AG04449 (cell line): ENCODE measurements around the gene DVL2.

Experiments
- CTCF ChIA-PET: fragments of 350-600 bp; formaldehyde crosslinking; extraction: SDS; loops from one replicate; lab custom pipeline; 2021; ENCODE audit warnings: antibody characterized with exemption; lab: Yijun Ruan, JAX
- POLR2A ChIA-PET: fragments of 400-600, 350-600 bp; formaldehyde crosslinking; extraction: SDS; loops from one replicate; lab custom pipeline; 2020; ENCODE audit warnings: antibody characterized with exemption, inconsistent platforms; lab: Yijun Ruan, JAX
- DNase-seq: peaks from one replicate; pipeline ENCODE4 v3.0.0-alpha.2; 2010; ENCODE audit warnings: low read depth, low spot score
- H3K4me3 ChIP-seq: 2 replicates; pipeline ENCODE4 v1.5.1; 2011; ENCODE audit warnings: low read depth, mild to moderate bottlenecking, control low read depth, low read length
- TF ChIP-seq, protein P1 (sequence below): IDR thresholded peaks from one replicate; pipeline ENCODE4 v1.5.1; 2011; ENCODE audit warnings: mild to moderate bottlenecking, moderate library complexity, low read length, control low read depth, inconsistent platforms; ENCODE audit not compliant: insufficient read depth; ENCODE audit errors: missing control alignments

DVL2 gene

DNA sequence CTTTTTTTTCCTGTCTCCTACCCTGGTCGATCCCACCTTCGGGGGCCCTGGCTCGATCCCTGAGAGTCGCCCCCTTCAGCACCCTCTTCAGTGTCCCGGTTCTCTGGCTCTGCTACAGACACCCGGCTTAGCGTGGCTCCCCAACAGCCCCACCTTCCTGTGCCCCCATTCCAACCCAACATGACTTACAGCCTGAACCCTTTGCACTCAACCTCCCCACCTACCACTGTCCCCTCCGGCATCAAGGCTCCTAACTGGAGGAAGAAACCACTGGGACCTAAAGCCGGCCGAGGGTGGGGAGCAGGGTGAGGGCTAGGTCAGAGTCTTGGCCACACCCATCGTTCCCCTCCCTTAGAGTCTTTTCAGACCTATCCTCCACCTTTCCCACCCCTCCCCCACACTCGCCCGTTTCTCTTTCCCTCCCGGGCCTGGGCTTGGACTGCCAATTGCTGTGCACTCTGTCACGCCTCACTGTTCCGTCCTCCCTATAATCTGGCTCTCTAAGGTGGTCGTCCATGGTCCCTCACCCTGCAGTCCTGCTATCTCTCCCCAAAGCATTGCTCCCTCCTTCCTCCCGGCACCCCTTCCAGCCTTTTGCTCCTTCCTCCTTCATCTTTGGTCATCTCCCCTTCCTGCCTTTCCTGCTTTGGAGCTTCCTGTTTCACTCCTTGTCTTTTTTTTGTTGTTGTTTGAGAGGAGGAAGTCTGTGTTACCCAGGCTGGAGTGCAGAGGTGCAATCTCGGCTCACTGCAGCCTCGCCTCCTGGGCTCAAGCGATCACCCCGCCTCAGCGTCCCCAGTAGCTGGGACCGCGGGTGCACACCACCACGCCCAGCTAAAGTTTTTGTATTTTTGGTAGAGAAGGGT lies 28.9 kb upstream of the DVL2 start:
- CTCF ChIA-PET: interaction anchor here (1.3 to 5.3 kb wide), 4 partner anchors 9 to 33 kb away, joined by 3 to 29 read pairs (median 10); partner anchors contain the start of gene SLC2A4
- DNase-seq: no peak
- TF ChIP-seq, protein P1, sequence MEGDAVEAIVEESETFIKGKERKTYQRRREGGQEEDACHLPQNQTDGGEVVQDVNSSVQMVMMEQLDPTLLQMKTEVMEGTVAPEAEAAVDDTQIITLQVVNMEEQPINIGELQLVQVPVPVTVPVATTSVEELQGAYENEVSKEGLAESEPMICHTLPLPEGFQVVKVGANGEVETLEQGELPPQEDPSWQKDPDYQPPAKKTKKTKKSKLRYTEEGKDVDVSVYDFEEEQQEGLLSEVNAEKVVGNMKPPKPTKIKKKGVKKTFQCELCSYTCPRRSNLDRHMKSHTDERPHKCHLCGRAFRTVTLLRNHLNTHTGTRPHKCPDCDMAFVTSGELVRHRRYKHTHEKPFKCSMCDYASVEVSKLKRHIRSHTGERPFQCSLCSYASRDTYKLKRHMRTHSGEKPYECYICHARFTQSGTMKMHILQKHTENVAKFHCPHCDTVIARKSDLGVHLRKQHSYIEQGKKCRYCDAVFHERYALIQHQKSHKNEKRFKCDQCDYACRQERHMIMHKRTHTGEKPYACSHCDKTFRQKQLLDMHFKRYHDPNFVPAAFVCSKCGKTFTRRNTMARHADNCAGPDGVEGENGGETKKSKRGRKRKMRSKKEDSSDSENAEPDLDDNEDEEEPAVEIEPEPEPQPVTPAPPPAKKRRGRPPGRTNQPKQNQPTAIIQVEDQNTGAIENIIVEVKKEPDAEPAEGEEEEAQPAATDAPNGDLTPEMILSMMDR: no peak
- H3K4me3 ChIP-seq: no peak overlapping the region
- POLR2A ChIA-PET: no interaction called here

DNA sequence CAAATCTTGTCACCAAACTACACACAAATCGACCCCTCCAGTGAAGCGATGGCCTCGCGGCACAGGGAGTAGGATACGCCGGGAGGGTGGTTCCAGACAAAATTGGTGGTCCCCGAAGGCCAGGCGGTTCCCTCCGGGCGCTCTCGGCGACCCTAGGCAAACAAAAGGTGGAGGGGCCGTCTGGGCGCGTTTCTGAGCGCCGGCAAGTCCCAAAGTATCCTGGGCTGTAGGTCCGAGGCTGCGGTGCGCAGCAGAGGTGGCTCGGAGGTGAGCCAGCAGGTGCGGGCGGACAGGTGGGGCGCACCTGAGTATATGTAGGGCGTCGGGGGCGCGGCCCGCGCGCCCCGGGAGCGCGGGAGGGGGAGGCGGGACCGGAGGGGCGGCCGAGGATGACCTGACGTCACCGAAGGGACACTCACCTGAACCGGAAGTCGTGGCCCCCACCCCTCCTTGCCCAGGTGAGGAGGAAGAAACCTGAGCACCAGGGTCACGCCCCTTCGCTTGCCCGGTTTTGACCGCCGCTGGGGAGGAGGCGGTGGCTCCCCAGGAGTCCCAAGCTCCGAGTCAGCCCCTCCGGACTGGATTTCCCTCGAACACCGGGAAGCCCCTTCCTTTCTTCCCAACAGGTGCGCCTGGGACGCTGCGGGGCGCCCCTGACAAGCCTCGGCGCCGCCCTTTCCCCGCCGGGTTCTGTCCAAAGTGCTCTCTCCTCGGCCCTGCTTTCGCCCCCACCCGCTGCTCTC lies 28.0 kb upstream of the DVL2 start, which contains the start of gene CLDN7:
Gene CLDN7 (minus strand): TSS at position 287 of the 743 bp plus-strand sequence. CDS start 435 bp downstream, outside the sequence.
- TF ChIP-seq, protein P1: no peak
- DNase-seq: no peak
- CTCF ChIA-PET: no interaction called here
- POLR2A ChIA-PET: no interaction called here
- H3K4me3 ChIP-seq: peak within 1 kb of the TSS; percentile 48

DNA sequence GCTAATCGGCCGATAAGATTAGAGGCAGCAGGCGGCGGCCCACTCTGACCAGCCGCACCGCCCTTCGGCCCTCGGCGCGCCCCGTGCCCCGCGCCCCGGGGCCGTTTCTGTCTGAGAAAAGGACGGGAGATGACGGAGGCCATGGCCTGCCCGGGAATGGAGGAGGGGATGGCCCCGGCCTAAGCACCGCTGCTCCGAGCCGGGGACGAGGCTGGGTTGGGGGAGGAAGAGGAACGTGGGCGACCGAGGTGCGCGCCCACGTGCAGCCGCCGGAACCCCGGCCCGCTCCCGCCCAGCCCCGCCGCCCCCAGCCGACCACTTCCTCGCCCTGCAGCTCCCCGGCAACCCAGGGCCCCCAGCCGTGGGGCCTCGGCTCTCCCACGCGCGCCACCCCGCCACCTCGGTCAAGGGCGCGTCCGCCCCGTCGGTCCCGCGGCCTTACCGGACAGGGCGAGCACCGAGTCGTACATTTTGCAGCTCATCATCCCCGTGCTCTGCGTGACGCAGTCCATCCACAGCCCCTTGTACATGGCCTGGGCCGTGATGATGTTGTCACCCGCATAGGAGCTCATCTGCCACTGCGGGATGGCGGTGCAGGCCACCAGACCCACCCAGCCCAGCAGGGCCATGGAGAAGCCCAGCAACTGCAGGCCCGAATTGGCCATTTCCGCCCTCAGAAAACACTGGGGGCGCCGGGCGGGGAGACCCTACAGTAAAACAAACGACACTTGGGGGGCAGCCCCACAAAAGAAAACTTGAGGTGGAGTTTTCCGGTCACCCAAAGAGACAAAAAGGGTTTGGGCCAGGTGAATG lies 27.3 kb upstream of the DVL2 start:
- TF ChIP-seq, protein P1: no peak
- POLR2A ChIA-PET: interaction anchor here (0.6 kb wide), 1 partner anchor 143 kb away, joined by 4 read pairs; no protein-coding TSS in a partner anchor

DNA sequence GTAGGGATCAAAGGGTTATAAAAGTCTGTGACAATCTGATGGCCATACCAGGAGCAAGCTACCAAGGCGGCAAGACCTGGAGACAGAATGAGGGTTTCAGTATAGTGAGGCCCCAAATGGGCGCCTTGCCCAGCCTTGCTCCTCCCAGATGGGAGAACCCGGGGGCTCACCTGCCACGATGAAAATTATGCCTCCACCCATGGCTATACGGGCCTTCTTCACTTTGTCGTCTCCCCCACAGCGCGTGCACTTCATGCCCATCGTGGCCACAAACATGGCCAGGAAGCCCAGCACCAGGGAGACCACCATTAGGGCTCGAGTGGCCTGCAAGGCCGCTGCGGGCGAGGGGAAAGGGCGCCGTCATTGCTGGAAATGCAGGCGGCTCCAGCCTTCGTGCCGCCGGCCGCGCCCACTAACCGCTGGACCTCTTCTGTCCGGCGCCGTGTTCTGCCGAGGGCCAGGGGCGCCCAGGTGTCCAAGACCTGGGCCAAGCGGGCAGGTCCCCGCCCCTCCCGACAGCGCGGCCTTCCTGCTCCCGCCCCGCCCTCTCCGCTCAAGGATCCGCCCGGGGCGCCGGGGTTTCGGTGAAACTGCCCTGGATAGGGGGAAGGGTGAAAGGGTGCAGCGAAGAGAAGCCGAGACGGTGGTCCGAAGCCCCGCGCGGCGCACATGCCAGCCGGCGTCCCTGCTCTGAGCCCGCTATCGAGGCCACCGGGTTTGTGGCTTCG lies 26.5 kb upstream of the DVL2 start:
- H3K4me3 ChIP-seq: peak overlapping the region; percentile 48
- DNase-seq: no peak
- TF ChIP-seq, protein P1: no peak
- CTCF ChIA-PET: interaction anchor here (2.2 to 3.3 kb wide), 3 partner anchors 19 to 300 kb away, joined by 7 to 13 read pairs (median 8); no protein-coding TSS in a partner anchor
- POLR2A ChIA-PET: interaction anchor here (0.6 to 1.1 kb wide), 2 partner anchors 69 to 144 kb away, joined by 4 to 5 read pairs; partner anchors contain the start of gene NEURL4

More for the DNA sequence above, 27.3 kb upstream of the DVL2 start:
- H3K4me3 ChIP-seq: peak overlapping the region; percentile 48
- CTCF ChIA-PET: no interaction called here
- no peak for DNase-seq

DNA sequence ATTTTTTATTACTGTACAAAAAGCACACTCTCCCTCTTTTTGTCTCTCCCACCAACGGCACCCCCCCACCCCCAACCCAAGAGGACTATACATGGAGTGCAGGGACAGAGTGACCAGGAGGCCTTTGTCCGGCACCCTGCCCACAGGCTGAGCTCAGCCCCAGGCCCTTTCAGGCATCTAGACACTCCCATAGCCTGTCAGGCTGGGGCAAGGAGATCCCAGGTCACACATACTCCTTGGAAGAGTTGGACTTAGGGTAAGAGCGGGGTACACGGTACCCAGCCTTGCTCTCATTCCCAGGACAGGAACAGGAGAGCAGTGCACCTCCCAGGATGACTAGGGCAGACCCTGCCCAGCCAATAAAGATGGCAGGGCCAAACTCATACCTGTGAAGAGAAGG lies 25.8 kb upstream of the DVL2 start:
- CTCF ChIA-PET: interaction anchor here (1.2 to 3.3 kb wide), 4 partner anchors 20 to 301 kb away, joined by 3 to 13 read pairs (median 8); no protein-coding TSS in a partner anchor
- POLR2A ChIA-PET: interaction anchor here (1.1 to 1.2 kb wide), 2 partner anchors 21 to 69 kb away, joined by 3 to 5 read pairs; partner anchors contain the start of genes NEURL4 and SLC2A4
- TF ChIP-seq, protein P1: no peak
- DNase-seq: no peak
- no peak overlapping the region for H3K4me3 ChIP-seq
